Prostate gland (tissue), 2 donors: ENCODE results near the gene FGFRL1. TPM values are rescaled to one million over a fixed set of nuclear protein-coding genes. Genes with fewer than 3 reads are reported as not detected.

ENCODE experiments used
- DNase-seq: peaks from one replicate; pipeline ENCODE4 v3.0.0-alpha.2; 2019; ENCODE audit warnings: low spot score
- H3K27ac ChIP-seq, 2 donors: fragments of 200-600 bp; sonication (generic); 2 replicates each; pipeline ENCODE4 v1.5.1; 2017 to 2019
- H3K27me3 ChIP-seq: fragments of 200-600 bp; sonication (generic); replicated peaks from 2 replicates; pipeline ENCODE4 v1.5.1; 2019; ENCODE audit not compliant: insufficient read depth
- H3K36me3 ChIP-seq, 2 donors: fragments of 200-600 bp; sonication (generic); 1 replicate in 1 of 2; 2 replicates in 1 of 2; pipeline versions ENCODE4 v1.5.1 to v1.8.1; 2017 to 2019
- H3K4me1 ChIP-seq: fragments of 200-600 bp; sonication (generic); replicated peaks from 2 replicates; pipeline ENCODE4 v1.5.1; 2019
- H3K4me3 ChIP-seq, 2 donors: fragments of 200-600 bp; sonication (generic); 2 replicates each; pipeline ENCODE4 v1.5.1; 2017 to 2019
- H3K9me3 ChIP-seq: fragments of 200-600 bp; sonication (generic); 2 replicates; pipeline ENCODE4 v1.5.1; 2017
- CTCF ChIP-seq, 4 experiments: fragments of 200-600 bp in 2 of 4; fragments of 450-650 bp in 2 of 4; sonication (generic) in 2 of 4; IDR thresholded peaks; 1 replicate in 3 of 4; 2 replicates in 1 of 4; pipeline ENCODE4 v1.5.1; 2016 to 2019; ENCODE audit warnings: antibody characterized with exemption in 4 of 4, mild to moderate bottlenecking in 2 of 4, moderate library complexity in 2 of 4
- POLR2A ChIP-seq: fragments of 450-650 bp; IDR thresholded peaks from one replicate; pipeline ENCODE4 v1.6.1; 2016; ENCODE audit warnings: antibody characterized with exemption, mild to moderate bottlenecking
- POLR2AphosphoS5 ChIP-seq: sonication (generic); formaldehyde crosslinking; IDR thresholded peaks from one replicate; pipeline ENCODE4 v1.6.1; 2017; ENCODE audit warnings: antibody characterized with exemption
- WGBS: methylation state at CpG from one replicate; pipeline ENCODE4 v1.1.5; 2018; 5-methylcytosine and 5-hydroxymethylcytosine counted together
- intact Hi-C: fragments of 100-400 bp; cut with DNase I; formaldehyde crosslinking; loops from one replicate; pipeline ENCODE4 v1.14.2; 2022
- total RNA-seq, 2 donors: library from RNA; depleted of rRNA; stranded (reverse); fragments of >200 nt; gene quantifications; one replicate each; pipeline ENCODE4 v1.1.0, GENCODE V29; 2016

FGFRL1 gene
- total RNA-seq, 2 donors from 2014 or later: 26.6 to 29.4 TPM

- no peaks in the 10 kb centered on the region for H3K27me3 ChIP-seq
- no peak overlapping the region for H3K27ac ChIP-seq
- DNase-seq: no peak
- no peak overlapping the region for H3K4me3 ChIP-seq
- no peaks in the 10 kb centered on the region for H3K36me3 ChIP-seq
- H3K9me3 ChIP-seq: no peaks in the 10 kb centered on the region
- H3K4me1 ChIP-seq: peaks cover under 1% of the 10 kb centered on the region
- 85% methylated on average over 10 of the region's 10 CpGs for WGBS
- intact Hi-C loops: no loop called here
- TF ChIP-seq POLR2AphosphoS5 (no peak), CTCF (IDR thresholded peaks at IDR 0.05) (no peak), POLR2A (no peak)
These were observed 4.3 kb downstream of the FGFRL1 start for GRCh38 chr4:1015746-1016145.

GRCh38 chr4:1017211-1017610, 5.8 kb downstream of the FGFRL1 start:
- H3K4me1 ChIP-seq: no peaks in the 10 kb centered on the region
- no peak for DNase-seq
- H3K36me3 ChIP-seq: no peaks in the 10 kb centered on the region
- H3K9me3 ChIP-seq: no peaks in the 10 kb centered on the region
- H3K27ac ChIP-seq: no peak overlapping the region
- whole genome bisulfite sequencing: 95% methylated on average over 11 of the region's 16 CpGs
- intact Hi-C loops: no loop called here
- TF ChIP-seq POLR2AphosphoS5 (no peak), POLR2A (no peak), CTCF (IDR thresholded peaks at IDR 0.05) (no peak)
- H3K27me3 ChIP-seq: no peaks in the 10 kb centered on the region
- no peak overlapping the region for H3K4me3 ChIP-seq

- Histone ChIP-seq H3K4me1 (no peaks in the 10 kb centered on the region), H3K27ac (no peak overlapping the region), H3K9me3 (no peaks in the 10 kb centered on the region), H3K27me3 (no peaks in the 10 kb centered on the region), H3K4me3 (no peak overlapping the region), H3K36me3 (no peaks in the 10 kb centered on the region)
- intact Hi-C loops: no loop called here
- WGBS: 79% methylated on average over 14 of the region's 15 CpGs
- DNase-seq: no peak
- TF ChIP-seq POLR2AphosphoS5: no peak
- no peak for TF ChIP-seq POLR2A
- TF ChIP-seq CTCF (IDR thresholded peaks at IDR 0.05): no peak
These were observed 6.3 kb downstream of the FGFRL1 start for GRCh38 chr4:1017706-1018105.

- no peaks in the 10 kb centered on the region for H3K27me3 ChIP-seq
- TF ChIP-seq POLR2AphosphoS5 (no peak), POLR2A (no peak), CTCF (IDR thresholded peaks at IDR 0.05) (no peak)
- intact Hi-C loops: no loop called here
- no peak overlapping the region for H3K4me3 ChIP-seq
- H3K36me3 ChIP-seq: no peaks in the 10 kb centered on the region
- no peak for DNase-seq
- H3K4me1 ChIP-seq: no peaks in the 10 kb centered on the region
- no peak overlapping the region for H3K27ac ChIP-seq
- WGBS: 71% methylated on average over 28 of the region's 29 CpGs
- no peaks in the 10 kb centered on the region for H3K9me3 ChIP-seq
These were observed 7.0 kb downstream of the FGFRL1 start for GRCh38 chr4:1018147-1019020.

GRCh38 chr4:1019320-1019719, 7.9 kb downstream of the FGFRL1 start:
- Histone ChIP-seq H3K4me1 (no peaks in the 10 kb centered on the region), H3K27ac (no peak overlapping the region), H3K9me3 (no peaks in the 10 kb centered on the region), H3K36me3 (no peaks in the 10 kb centered on the region), H3K4me3 (no peak overlapping the region), H3K27me3 (no peaks in the 10 kb centered on the region)
- TF ChIP-seq CTCF (IDR thresholded peaks at IDR 0.05) (no peak), POLR2AphosphoS5 (no peak), POLR2A (no peak)
- intact Hi-C loops: no loop called here
- WGBS: 68% methylated on average over 6 of the region's 9 CpGs
- DNase-seq: no peak
